OCI-LY7 (cell line): ENCODE measurements around the gene EVX1. TPM values are rescaled to one million over a fixed set of nuclear protein-coding genes. Genes with fewer than 3 reads are reported as not detected.

Experiments used
- BruUV-seq: library from RNA; stranded (reverse); fragments of 400-500 nt; replicated peaks from 2 replicates; lab custom pipeline; 2021; lab: Mats Ljungman, UMichigan
- CTCF ChIA-PET: fragments of 300-600 bp; sonication (Branson Sonifier 250); formaldehyde crosslinking; loops from one replicate; lab custom pipeline; 2022; ENCODE audit warnings: antibody characterized with exemption; ENCODE audit not compliant: unreplicated experiment; lab: Charles Lee
- POLR2A ChIA-PET: fragments of 300-600 bp; sonication (Branson Sonifier 250); formaldehyde crosslinking; loops from one replicate; lab custom pipeline; 2022; ENCODE audit warnings: antibody characterized with exemption; lab: Charles Lee
- DNase-seq: peaks from one replicate; pipeline ENCODE4 v3.0.0-alpha.2; 2015; ENCODE audit warnings: low spot score
- H2AFZ ChIP-seq: fragments of 200-600 bp; sonication (generic), shearing (Covaris generic); 2 replicates; pipeline ENCODE4 v1.6.1; 2014; ENCODE audit warnings: mild to moderate bottlenecking, antibody characterized with exemption, low read length, moderate library complexity
- H3K27ac ChIP-seq: fragments of 200-600 bp; sonication (generic); 2 replicates; pipeline ENCODE4 v1.5.1; 2014; ENCODE audit warnings: mixed run types, low read depth, mild to moderate bottlenecking, moderate library complexity, low read length, inconsistent platforms; ENCODE audit not compliant: poor library complexity, severe bottlenecking
- H3K36me3 ChIP-seq: fragments of 200-600 bp; sonication (generic); 2 replicates; pipeline ENCODE4 v1.6.1; 2014; ENCODE audit warnings: mild to moderate bottlenecking, antibody characterized with exemption, low read length, moderate library complexity, mixed read lengths; ENCODE audit not compliant: insufficient read depth
- H3K4me1 ChIP-seq: fragments of 200-600 bp; sonication (generic); 2 replicates; pipeline ENCODE4 v1.5.1; 2014; ENCODE audit warnings: mild to moderate bottlenecking, low read length; ENCODE audit not compliant: insufficient read depth, poor library complexity, severe bottlenecking
- H3K4me2 ChIP-seq: fragments of 200-600 bp; sonication (generic); 2 replicates; pipeline ENCODE4 v1.6.1; 2014; ENCODE audit warnings: mild to moderate bottlenecking, low read length
- H3K4me3 ChIP-seq: fragments of 200-600 bp; sonication (generic); 2 replicates; pipeline ENCODE4 v1.5.1; 2014; ENCODE audit warnings: mild to moderate bottlenecking, low read depth, low read length; ENCODE audit not compliant: poor library complexity, severe bottlenecking
- H3K79me2 ChIP-seq: fragments of 200-600 bp; sonication (generic); 2 replicates; pipeline ENCODE4 v1.6.1; 2016; ENCODE audit warnings: low read depth, mild to moderate bottlenecking, low read length, moderate library complexity, mixed read lengths; ENCODE audit not compliant: insufficient read depth
- H3K9me2 ChIP-seq: fragments of 200-600 bp; sonication (generic); 2 replicates; pipeline ENCODE4 v1.6.1; 2016; ENCODE audit warnings: mild to moderate bottlenecking, low read length, mixed read lengths; ENCODE audit not compliant: insufficient read depth
- H3K9me3 ChIP-seq: fragments of 200-600 bp; sonication (generic); 2 replicates; pipeline ENCODE4 v1.6.1; 2014; ENCODE audit warnings: mild to moderate bottlenecking, mixed run types, low read length, mixed read lengths
- H4K20me1 ChIP-seq: fragments of 200-600 bp; sonication (generic); 2 replicates; pipeline ENCODE4 v1.6.1; 2014; ENCODE audit warnings: mild to moderate bottlenecking, antibody characterized with exemption, low read length, moderate library complexity, mixed read lengths; ENCODE audit not compliant: insufficient read depth
- CTCF ChIP-seq: fragments of 200-600 bp; sonication (generic); conservative IDR thresholded peaks from 2 replicates; pipeline ENCODE4 v1.5.1; 2014; ENCODE audit warnings: mild to moderate bottlenecking, antibody characterized with exemption, low read length, moderate library complexity, mixed read lengths
- EZH2phosphoT487 ChIP-seq: fragments of 200-600 bp; sonication (generic); IDR thresholded peaks from 2 replicates; pipeline ENCODE4 v1.6.1; 2018; ENCODE audit warnings: low read depth, borderline replicate concordance, mild to moderate bottlenecking, mixed run types, antibody characterized with exemption, low read length, moderate library complexity, mixed read lengths
- intact Hi-C: fragments of 100-400 bp; cut with micrococcal nuclease; formaldehyde crosslinking; loops from one replicate; pipeline ENCODE4 v1.10.0; 2022; ENCODE audit not compliant: unreplicated experiment
- total RNA-seq, 2 experiments: library from RNA; depleted of rRNA in 1 of 2; stranded (reverse); fragments of >200 nt in 1 of 2; shearing (Covaris generic) in 1 of 2; gene quantifications; 2 replicates each; pipeline ENCODE4 v1.2.3, GENCODE V29; 2014 to 2022

The EVX1 gene
- total RNA-seq, 2 experiments from 2014 or later: not detected

GRCh38 chr7:27250557-27251070, 8.0 kb downstream of the EVX1 start:
- intact Hi-C loops: no loop called here
- BruUV-seq: no TSS peak
- H3K36me3 ChIP-seq: no peaks in the 10 kb centered on the region

GRCh38 chr7:27251136-27251651, 8.6 kb downstream of the EVX1 start:
- Histone ChIP-seq H2AFZ (no peak overlapping the region), H3K9me2 (no peaks in the 10 kb centered on the region), H3K4me2 (no peak overlapping the region), H3K27ac (no peak overlapping the region), H3K4me1 (no peaks in the 10 kb centered on the region), H3K4me3 (no peak overlapping the region), H3K79me2 (no peaks in the 10 kb centered on the region), H3K9me3 (no peaks in the 10 kb centered on the region), H3K36me3 (no peaks in the 10 kb centered on the region), H4K20me1 (no peaks in the 10 kb centered on the region)
- intact Hi-C loops: no loop called here
- POLR2A ChIA-PET: interaction anchor here (1.0 kb wide), 1 partner anchor 308 kb away, joined by 3 read pairs; no protein-coding TSS in a partner anchor
- CTCF ChIA-PET: no interaction called here
- TF ChIP-seq EZH2phosphoT487: no peak
- no peak for TF ChIP-seq CTCF
- BruUV-seq: no TSS peak
- no peak for DNase-seq

More at GRCh38 chr7:27250557-27251070, 8.0 kb downstream of the EVX1 start:
- H3K4me1 ChIP-seq: no peaks in the 10 kb centered on the region
- no peaks in the 10 kb centered on the region for H3K9me3 ChIP-seq
- ChIA-PET CTCF (no interaction called here), POLR2A (interaction anchor here (1.0 kb wide), 1 partner anchor 308 kb away, joined by 3 read pairs; no protein-coding TSS in a partner anchor)
- no peaks in the 10 kb centered on the region for H3K79me2 ChIP-seq
- TF ChIP-seq EZH2phosphoT487 (no peak), CTCF (no peak)
- H3K4me2 ChIP-seq: no peak overlapping the region
- H3K9me2 ChIP-seq: no peaks in the 10 kb centered on the region
- H2AFZ ChIP-seq: no peak overlapping the region
- H3K4me3 ChIP-seq: no peak overlapping the region
- no peak overlapping the region for H3K27ac ChIP-seq
- H4K20me1 ChIP-seq: no peaks in the 10 kb centered on the region
- DNase-seq: no peak
